ENCODE results near the gene RAP2B. TPM values are rescaled to one million over a fixed set of nuclear protein-coding genes. Genes with fewer than 3 reads are reported as not detected.

RAP2B gene
- total and polyA plus RNA-seq, 2 donors (not counting 1 experiment from before 2014, with no cell fraction given): 2.8 to 16.9 TPM

GRCh38 chr3:153161138-153161713 lies 800 bp upstream of the RAP2B start:
- peak overlapping the region; percentile 85 for H3K4me2 ChIP-seq (replicated peaks; ENCODE audit: low read depth, low read length, poor library complexity, severe bottlenecking)
- H3K79me2 ChIP-seq (ENCODE audit: control insufficient read depth, insufficient read depth, low read length): peaks cover 24% of the 10 kb centered on the region
- peak overlapping the region; percentile 77 for H2AFZ ChIP-seq (ENCODE audit: insufficient read depth, low read depth, low read length, poor library complexity, severe bottlenecking)
- H3K4me1 ChIP-seq (ENCODE audit: control insufficient read depth in 2 of 2, insufficient read depth in 2 of 2, low read length in 2 of 2): peaks cover 26 to 38% of the 10 kb centered on the region in 2 donors
- intact Hi-C loops (cut with micrococcal nuclease): loop anchor here (1.0 to 10.0 kb wide), 6 partner anchors 60 to 1894 kb away; partner anchors contain the start of gene DHX36
- peak overlapping the region; percentile 89 for H3K9ac ChIP-seq (ENCODE audit: low read length)
- H3K4me3 ChIP-seq (ENCODE audit: control extremely low read depth in 1 of 5, extremely low read depth in 1 of 5, insufficient read depth in 1 of 5, low read depth in 2 of 5, low read length in 4 of 5): peak overlapping the region; percentile 61 to 99 (median 93)
- H3K9me3 Mint-ChIP-seq (ENCODE audit: insufficient read depth): no peaks in the 10 kb centered on the region
- no peak for TF ChIP-seq EZH2 (IDR thresholded peaks at IDR 0.05; ENCODE audit: borderline replicate concordance, insufficient read depth, low read depth, low read length, poor library complexity, severe bottlenecking)
- TF ChIP-seq, protein P1, sequence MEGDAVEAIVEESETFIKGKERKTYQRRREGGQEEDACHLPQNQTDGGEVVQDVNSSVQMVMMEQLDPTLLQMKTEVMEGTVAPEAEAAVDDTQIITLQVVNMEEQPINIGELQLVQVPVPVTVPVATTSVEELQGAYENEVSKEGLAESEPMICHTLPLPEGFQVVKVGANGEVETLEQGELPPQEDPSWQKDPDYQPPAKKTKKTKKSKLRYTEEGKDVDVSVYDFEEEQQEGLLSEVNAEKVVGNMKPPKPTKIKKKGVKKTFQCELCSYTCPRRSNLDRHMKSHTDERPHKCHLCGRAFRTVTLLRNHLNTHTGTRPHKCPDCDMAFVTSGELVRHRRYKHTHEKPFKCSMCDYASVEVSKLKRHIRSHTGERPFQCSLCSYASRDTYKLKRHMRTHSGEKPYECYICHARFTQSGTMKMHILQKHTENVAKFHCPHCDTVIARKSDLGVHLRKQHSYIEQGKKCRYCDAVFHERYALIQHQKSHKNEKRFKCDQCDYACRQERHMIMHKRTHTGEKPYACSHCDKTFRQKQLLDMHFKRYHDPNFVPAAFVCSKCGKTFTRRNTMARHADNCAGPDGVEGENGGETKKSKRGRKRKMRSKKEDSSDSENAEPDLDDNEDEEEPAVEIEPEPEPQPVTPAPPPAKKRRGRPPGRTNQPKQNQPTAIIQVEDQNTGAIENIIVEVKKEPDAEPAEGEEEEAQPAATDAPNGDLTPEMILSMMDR (IDR thresholded peaks at IDR 0.05): no peak
- H4K20me1 ChIP-seq (ENCODE audit: control insufficient read depth, insufficient read depth, low read length, poor library complexity, severe bottlenecking): no peaks in the 10 kb centered on the region
- H3K36me3 ChIP-seq (replicated peaks in 1 of 2; ENCODE audit: control extremely low read depth in 1 of 2, control insufficient read depth in 1 of 2, extremely low read depth in 1 of 2, insufficient read depth in 2 of 2, low read length in 1 of 2): no peaks in the 10 kb centered on the region
- peak overlapping the region; percentile 79 to 83 for H3K27ac ChIP-seq (ENCODE audit: low read length in 2 of 2)
- WGBS (ENCODE audit: insufficient coverage): under 1% methylated on average over 18 of the region's 27 CpGs
- H3K4me3 Mint-ChIP-seq: peak overlapping the region; percentile 99
- CTCF ChIA-PET: interaction anchor here (0.7 to 1.8 kb wide), 5 partner anchors 60 to 1092 kb away, joined by 3 to 5 read pairs (median 4); no protein-coding TSS in a partner anchor
- POLR2A ChIA-PET: interaction anchor here (2.6 kb wide), 1 partner anchor 60 kb away, joined by 21 read pairs; no protein-coding TSS in a partner anchor
- peaks cover 47% of the 10 kb centered on the region for H3K4me1 Mint-ChIP-seq
- peak overlapping the region; percentile 98 for H3K27ac Mint-ChIP-seq
- H3K9me3 ChIP-seq (ENCODE audit: control extremely low read depth in 1 of 3, control insufficient read depth in 2 of 3, insufficient read depth in 1 of 3, low read length in 2 of 3): no peaks in the 10 kb centered on the region
- H3K27me3 Mint-ChIP-seq: no peaks in the 10 kb centered on the region
- peak; percentile 95 for DNase-seq
- H3K27me3 ChIP-seq (replicated peaks in 1 of 4; ENCODE audit: control extremely low read depth in 1 of 4, control insufficient read depth in 3 of 4, insufficient read depth in 4 of 4, low read length in 3 of 4): no peaks in the 10 kb centered on the region
- ATAC-seq (ENCODE audit: low read depth): peak; percentile 75

Measured in B cell (primary cell).